HUDEP-2 (cell line): Measurements from ENCODE around the gene NXNL2.

ENCODE experiments used
- DNase-seq, 76 experiments: peaks; one replicate each; lab custom pipeline; 2025; ENCODE audit not compliant: unreplicated experiment in 76 of 76; lab: John Stamatoyannopoulos, UW

The NXNL2 gene

DNA sequence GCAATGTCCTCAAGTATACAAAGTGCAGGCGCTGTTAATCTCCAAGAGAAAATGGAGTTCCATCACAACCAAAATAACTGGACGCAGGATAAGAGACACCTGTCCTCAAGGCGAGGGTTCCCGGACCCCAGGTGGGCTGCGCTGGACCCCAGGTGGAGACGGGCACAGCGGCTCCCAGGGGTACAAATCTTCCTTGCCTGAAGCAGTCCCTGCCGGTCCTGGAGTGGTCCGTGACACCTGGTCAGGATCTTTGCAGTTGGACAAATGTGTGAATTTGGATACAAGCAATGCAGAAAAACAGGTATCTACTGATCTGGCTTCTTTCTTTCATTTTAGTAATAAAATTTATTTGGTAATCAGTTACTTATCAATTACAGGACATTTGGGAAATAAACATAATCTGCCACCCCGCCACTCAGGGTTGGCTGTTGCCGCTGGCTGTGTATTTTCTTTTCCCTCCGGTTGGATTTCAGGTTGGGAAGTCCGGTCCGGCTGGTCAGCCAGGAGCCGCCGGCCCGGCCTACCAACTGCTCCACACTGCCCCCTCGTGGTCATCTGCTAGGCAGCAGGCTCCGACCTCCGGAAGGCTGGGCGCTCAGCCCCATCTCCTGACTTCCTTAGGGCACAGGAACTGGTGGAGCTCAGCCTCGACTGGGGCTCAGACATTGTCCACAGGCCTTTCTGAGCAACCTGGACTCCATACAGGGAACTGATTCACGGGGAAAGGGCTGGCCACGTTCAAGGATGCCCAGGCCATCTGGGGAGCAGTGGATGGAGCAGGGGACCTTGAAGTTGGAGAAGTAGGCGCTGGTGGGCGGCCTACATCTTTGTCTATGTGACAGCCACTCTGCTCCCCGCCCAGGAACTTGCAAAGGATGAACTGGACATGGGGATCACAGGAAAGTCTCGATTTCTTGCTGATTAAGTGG lies 43.4 kb downstream of the NXNL2 start:
- DNase-seq, result peak in 55 of 76 experiments; percentile 1 to 75 (median 37)

DNA sequence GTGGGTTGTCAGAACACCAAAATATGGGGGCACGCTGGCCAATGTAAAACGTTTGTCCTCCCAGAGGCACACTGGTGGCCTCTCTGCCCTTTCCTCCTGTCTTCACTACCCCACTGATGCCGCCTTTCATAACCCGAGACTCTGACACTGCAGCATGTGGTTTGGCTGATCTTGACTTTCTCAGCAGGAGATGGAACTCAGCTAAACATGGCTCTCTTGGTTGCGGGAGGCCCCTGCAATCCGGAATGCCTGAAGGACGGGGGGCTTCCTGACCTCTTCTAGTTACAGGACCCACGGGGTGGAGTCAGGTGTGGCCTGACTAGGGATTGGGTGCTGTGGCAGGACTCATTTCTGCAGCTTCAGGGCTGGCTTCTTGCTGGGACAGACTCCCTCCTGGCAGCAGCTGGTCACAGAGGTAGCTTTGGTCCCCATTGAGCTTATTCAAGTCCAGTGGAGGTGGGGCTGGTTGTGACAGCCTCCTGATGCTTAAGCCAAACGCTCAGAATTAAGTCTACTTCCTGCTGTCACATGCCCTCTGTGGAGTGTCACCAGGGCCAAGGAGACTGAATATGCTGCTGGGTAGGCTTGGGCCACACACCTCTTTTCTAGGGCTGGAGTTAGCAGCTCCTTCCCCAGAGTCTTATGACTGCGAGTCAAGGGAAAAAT lies 44.2 kb downstream of the NXNL2 start:
- DNase-seq, result no peak

DNA sequence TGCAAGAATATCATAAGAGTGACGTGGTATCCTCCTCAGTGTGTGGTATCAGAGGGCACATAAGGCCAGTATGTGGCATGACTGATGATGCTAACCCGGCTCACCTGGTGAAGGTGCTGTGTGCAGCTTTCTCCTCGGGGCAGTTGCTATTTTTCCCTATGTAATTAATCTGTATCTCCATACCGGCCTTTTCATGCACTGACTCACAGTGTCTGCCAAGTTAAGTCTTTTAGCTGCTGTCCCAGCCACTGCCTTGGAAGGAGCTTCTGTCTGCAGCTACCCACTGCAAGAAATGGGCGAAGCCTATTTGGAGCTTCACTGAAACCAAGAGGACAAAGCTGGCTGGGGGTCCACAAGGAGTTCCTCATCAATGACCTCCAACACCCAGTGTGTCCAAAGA lies 46.0 kb downstream of the NXNL2 start:
- DNase-seq, result no peak

DNA sequence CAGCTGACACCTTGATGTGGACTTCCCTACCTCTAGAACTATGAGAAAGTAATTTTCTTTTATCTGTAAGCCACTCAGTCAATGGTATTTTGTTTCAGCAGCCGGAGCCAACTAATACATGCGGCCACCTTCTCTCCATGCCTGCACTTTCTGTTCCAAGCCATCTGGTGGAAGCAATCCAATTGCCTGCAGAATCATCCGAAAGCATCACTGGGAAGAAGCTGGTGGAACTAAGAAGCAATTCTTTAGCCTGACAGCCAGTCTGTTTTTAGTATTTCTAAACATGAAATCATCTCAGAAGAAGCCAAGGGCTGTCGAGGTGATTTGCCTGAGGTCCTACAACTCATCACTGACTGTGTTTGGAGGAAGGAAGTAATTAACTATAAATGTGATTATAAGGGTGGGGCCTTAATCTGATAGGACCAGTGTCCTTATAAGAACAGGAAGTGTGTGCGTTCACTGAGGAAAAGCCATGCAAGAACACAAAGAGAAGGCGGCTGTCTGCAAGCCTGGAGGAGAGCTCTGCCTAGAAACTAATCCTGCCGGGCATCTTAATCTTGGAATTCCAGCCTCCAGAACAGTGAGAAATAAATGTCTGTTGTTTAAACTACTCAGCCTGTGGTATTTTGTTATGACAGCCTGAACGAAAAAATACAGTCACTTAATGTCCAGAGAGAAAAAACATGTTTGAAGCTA lies 49.1 kb downstream of the NXNL2 start:
- no peak for DNase-seq

DNA sequence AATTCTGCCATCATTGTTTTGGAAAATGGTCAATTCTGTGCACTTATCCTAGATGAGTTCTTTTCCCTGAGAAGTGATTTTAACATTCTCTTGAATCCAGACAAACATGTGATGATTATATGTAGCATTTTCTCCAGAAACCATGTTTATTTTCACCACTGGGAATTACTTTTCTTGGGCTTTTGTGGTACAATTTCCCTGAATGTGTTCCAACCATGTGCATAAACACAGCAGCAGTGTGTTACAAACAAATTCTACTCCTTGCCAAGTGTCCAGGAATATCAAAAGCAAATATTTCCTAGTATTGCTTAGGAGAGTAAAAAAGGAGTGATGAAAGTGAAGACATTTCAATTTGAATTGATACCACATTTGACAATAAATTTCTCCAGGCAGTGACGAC lies 50.4 kb downstream of the NXNL2 start:
- no peak for DNase-seq

DNA sequence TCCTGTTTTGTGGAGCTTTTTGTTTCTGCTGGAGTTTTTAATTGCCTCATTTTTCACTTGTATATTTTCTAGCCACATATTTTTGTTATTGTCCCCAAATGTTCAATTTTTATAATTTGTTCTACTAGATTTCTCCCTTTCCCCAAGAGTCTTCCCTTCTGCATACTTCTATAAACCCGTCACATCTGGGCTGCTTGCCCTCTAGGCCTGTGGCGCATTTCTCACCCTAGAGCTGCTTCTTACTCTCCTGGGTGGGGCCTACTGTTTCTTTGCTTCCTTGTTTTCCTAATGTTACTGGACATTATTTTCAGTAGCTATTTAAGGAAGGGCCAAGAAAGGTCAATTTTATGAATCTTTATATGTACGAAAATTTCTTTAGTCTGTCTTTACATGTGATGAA lies 51.5 kb downstream of the NXNL2 start:
- DNase-seq, result no peak

DNA sequence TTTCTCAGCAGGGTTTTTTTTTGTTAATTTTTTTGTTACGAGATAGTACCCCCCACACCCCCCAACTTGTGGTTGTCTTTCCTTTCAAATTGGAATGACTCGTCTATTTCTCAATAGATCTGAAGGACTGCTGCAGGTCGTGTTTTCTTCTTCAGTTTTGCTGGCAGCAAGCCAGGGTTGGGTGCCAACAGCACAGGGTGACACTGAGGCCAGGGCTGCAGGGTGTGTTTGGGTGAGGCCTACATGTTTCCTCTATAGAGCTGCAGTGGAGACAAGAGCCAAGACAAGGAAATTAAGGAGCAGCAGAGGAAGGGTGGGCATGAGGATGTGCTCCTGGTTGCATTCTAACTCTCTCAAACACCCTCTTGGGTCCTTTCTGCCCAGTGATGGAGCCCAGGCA lies 52.2 kb downstream of the NXNL2 start:
- no peak for DNase-seq

DNA sequence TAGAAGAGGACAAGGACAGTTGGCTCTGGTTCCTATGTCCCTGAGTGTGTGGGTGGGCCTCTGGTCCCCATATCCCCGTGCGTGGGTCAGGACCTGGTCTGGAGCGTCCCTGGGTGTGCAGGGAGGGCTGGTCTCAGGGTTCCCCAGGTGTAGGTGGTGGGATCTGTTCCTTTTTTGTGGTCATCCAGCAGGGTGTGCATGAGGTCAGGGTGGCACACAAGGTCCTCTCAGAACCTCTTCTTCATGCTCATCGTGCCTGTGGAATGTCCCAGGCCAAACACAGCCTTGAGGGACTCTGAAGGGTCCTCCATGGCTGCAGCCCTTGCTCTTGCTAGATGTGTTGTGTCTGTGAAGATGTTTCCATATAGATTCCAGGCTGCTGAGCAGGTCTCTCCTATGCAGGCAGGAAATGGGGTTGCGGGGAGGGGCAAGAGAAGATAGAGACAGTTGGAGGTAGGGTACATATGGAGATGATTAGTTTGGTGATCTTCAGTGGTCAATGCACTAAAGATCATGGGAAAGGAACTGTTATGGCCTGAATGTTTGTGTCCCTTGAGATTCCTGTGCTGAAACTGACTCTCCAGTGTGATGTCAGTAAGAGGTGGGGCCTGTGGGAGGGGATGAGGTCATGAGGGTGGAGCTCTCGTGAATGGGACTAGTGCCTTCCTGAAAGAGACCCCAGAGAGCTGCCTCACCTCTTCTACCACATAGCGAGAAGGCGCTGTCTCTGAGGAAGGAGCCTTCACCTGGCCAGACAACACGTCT lies 53.1 kb downstream of the NXNL2 start:
- DNase-seq, result no peak

DNA sequence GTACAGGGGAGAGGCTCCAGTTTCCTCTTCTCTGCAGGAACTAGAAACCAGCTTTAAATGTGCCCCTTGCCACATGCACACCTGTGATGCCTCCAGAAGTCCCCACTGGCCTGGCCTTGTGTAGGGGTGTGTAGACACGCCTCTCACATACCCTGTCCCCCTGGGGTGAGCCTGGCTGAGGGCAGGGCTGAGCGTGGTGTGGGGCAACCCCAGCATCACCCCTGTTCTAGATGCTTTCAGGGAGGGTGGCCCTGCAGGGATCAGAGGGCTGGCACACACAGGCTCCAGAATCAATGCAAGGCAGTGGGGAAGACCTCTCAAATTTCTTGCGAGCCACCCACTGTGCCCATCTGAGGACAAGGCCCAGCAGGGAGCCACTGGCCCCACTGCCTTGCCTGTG lies 54.7 kb downstream of the NXNL2 start:
- DNase-seq, result no peak

DNA sequence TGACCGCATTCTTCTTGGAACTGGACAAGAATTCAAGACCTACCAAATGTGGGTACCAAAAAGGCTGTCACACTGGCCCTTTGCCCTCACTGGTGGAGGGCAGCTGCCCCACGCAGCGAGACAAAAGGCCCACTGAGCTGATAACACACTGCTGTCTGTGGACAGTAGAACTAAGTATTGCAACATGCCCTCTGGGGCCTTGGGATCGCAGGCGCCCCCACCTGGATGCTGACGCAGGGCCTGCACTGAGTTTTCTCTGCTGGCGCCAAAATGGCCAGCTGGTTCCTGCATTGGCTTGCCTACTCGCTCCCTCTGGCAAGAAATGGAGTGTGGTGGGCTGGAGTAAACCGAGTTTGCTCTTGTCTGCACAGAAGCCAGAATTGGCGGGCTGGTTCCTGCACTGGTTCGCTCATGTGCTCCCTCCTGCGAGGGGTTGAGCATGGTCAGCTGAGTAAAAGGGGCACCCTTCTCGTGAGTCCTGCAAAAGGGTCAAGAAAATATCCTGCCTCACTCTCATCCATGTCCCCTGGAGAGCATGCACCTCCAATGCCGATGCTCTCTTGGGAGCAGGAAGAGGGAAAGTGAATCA lies 55.7 kb downstream of the NXNL2 start:
- DNase-seq, result peak in 7 of 76 experiments; percentile 1 to 14 (median 9)

DNA sequence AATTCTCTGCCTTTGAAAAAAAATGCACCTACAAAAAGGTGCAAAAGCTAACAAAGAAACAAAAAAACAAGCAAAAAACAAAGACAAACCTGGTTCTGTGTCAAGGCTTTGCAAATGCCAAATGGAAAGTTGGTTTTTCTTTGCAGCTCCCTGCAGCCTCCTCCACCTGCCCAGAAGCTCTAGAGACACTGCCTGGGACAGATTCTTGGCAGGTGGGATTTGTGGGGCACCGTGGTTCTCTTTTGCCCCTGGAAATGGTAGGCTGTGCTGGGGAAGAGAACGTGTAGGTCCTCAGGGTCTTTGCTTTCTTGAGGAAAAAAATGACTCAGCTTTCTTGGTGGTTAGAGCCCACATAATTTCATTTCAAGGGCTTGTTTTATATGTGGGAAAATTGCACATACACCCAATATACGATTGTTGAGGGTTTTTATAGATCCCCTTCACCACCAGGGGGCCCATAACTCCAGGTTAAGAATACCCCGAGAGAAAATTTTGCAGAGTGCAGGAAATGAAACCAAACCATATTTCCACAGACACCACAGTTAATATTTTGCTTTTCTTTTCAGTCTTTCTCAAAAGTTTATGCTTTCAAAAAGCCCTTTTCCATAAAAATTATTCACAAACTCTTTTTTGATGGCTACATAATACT lies 58.7 kb downstream of the NXNL2 start:
- DNase-seq, result peak in 26 of 76 experiments; percentile 0 to 49 (median 11)
